AG10803 (cell line): Measurements from ENCODE around the gene BEND7.

Source experiments
- DNase-seq: peaks from one replicate; pipeline ENCODE4 v3.0.0; 2010; ENCODE audit warnings: low read depth
- H3K4me3 ChIP-seq: 2 replicates; pipeline ENCODE4 v1.5.1; 2011; ENCODE audit warnings: mild to moderate bottlenecking, low read length, control low read depth
- CTCF ChIP-seq: conservative IDR thresholded peaks from 2 replicates; pipeline ENCODE4 v1.5.1; 2011; ENCODE audit warnings: mild to moderate bottlenecking, low read length, control low read depth, inconsistent platforms

BEND7 gene

GRCh38 chr10:13483951-13484350 lies 44.9 kb downstream of the BEND7 start:
- TF ChIP-seq CTCF: no peak
- no peak for DNase-seq
- no peak overlapping the region for H3K4me3 ChIP-seq

GRCh38 chr10:13483073-13483472 lies 45.7 kb downstream of the BEND7 start:
- no peak overlapping the region for H3K4me3 ChIP-seq
- no peak for DNase-seq
- TF ChIP-seq CTCF: no peak

GRCh38 chr10:13481690-13482089 lies 47.1 kb downstream of the BEND7 start:
- DNase-seq: no peak
- TF ChIP-seq CTCF: no peak
- H3K4me3 ChIP-seq: no peak overlapping the region

- H3K4me3 ChIP-seq: no peak overlapping the region
- TF ChIP-seq CTCF: no peak
- DNase-seq: no peak
These were observed 53.7 kb downstream of the BEND7 start for GRCh38 chr10:13475124-13475523.

GRCh38 chr10:13473986-13474385 lies 54.8 kb downstream of the BEND7 start:
- no peak overlapping the region for H3K4me3 ChIP-seq
- no peak for DNase-seq
- TF ChIP-seq CTCF: no peak

GRCh38 chr10:13472359-13472758 lies 56.5 kb downstream of the BEND7 start:
- DNase-seq: no peak
- H3K4me3 ChIP-seq: no peak overlapping the region
- TF ChIP-seq CTCF: no peak

GRCh38 chr10:13470270-13470669 lies 58.5 kb downstream of the BEND7 start:
- H3K4me3 ChIP-seq: no peak overlapping the region
- no peak for DNase-seq
- TF ChIP-seq CTCF: no peak
